A673 (cell line): ENCODE measurements around the gene SMARCA2. TPM values are rescaled to one million over a fixed set of nuclear protein-coding genes. Genes with fewer than 3 reads are reported as not detected.

Source experiments
- BruUV-seq: library from RNA; stranded (reverse); fragments of 400-500 nt; replicated peaks from 2 replicates; lab custom pipeline; 2021; lab: Mats Ljungman, UMichigan
- CTCF ChIA-PET: fragments of 300-600 bp; sonication (Branson Sonifier 250); formaldehyde crosslinking; loops from one replicate; lab custom pipeline; 2022; ENCODE audit warnings: antibody characterized with exemption; lab: Charles Lee
- POLR2A ChIA-PET: fragments of 300-600 bp; sonication (Branson Sonifier 250); formaldehyde crosslinking; loops from one replicate; lab custom pipeline; 2022; ENCODE audit warnings: antibody characterized with exemption; ENCODE audit not compliant: low non-redundant PET; lab: Charles Lee
- DNase-seq: peaks from one replicate; pipeline ENCODE4 v3.0.0-alpha.2; 2015; ENCODE audit warnings: low spot score
- H3K27ac ChIP-seq: fragments of 200-600 bp; sonication (generic); 2 replicates; pipeline ENCODE4 v1.5.1; 2016; ENCODE audit warnings: mixed run types, low read depth, mild to moderate bottlenecking, mixed read lengths, antibody characterized with exemption, low read length; ENCODE audit not compliant: poor library complexity, severe bottlenecking
- H3K27me3 ChIP-seq: fragments of 200-600 bp; sonication (generic); replicated peaks from 2 replicates; pipeline ENCODE4 v1.6.1; 2017; ENCODE audit warnings: mixed run types, low read depth, mild to moderate bottlenecking, mixed read lengths, antibody characterized with exemption, low read length; ENCODE audit not compliant: insufficient read depth, poor library complexity
- H3K36me3 ChIP-seq: fragments of 200-600 bp; sonication (generic); 2 replicates; pipeline ENCODE4 v1.6.1; 2016; ENCODE audit warnings: mixed run types, mild to moderate bottlenecking, mixed read lengths, antibody characterized with exemption, low read length; ENCODE audit not compliant: insufficient read depth, poor library complexity, severe bottlenecking
- H3K4me1 ChIP-seq: fragments of 200-600 bp; sonication (generic); 2 replicates; pipeline ENCODE4 v1.6.1; 2017; ENCODE audit warnings: mixed run types, mild to moderate bottlenecking, mixed read lengths, antibody characterized with exemption, low read length; ENCODE audit not compliant: insufficient read depth, poor library complexity, severe bottlenecking
- H3K4me3 ChIP-seq: fragments of 200-600 bp; sonication (generic); 2 replicates; pipeline ENCODE4 v1.5.1; 2016; ENCODE audit warnings: low read depth, mixed run types, mild to moderate bottlenecking, mixed read lengths, low read length; ENCODE audit not compliant: poor library complexity, severe bottlenecking
- H3K9me3 ChIP-seq: fragments of 200-600 bp; sonication (generic); 2 replicates; pipeline ENCODE4 v1.6.1; 2016; ENCODE audit warnings: mixed run types, low read depth, mild to moderate bottlenecking, mixed read lengths, antibody characterized with exemption, low read length; ENCODE audit not compliant: poor library complexity, severe bottlenecking
- EZH2 ChIP-seq: fragments of 200-600 bp; sonication (generic); IDR thresholded peaks from 2 replicates; pipeline ENCODE4 v1.6.1; 2017; ENCODE audit warnings: borderline replicate concordance, low read depth, mild to moderate bottlenecking, mixed read lengths, antibody characterized with exemption, low read length; ENCODE audit not compliant: poor library complexity, severe bottlenecking
- intact Hi-C: fragments of 100-400 bp; cut with micrococcal nuclease; formaldehyde crosslinking; loops from one replicate; pipeline ENCODE4 v1.10.0; 2022; ENCODE audit not compliant: unreplicated experiment
- total RNA-seq: library from RNA; stranded (reverse); gene quantifications from 2 replicates; pipeline ENCODE4 v1.2.3, GENCODE V29; 2021
- TF ChIP-seq, protein P1 (sequence below): fragments of 300-800, 200-600 bp; sonication (generic); conservative IDR thresholded peaks from 2 replicates; pipeline ENCODE4 v1.5.1; 2017; ENCODE audit warnings: low read depth, mild to moderate bottlenecking, antibody characterized with exemption, low read length, moderate library complexity, mixed read lengths

SMARCA2 gene
- total RNA-seq, 1 experiment from 2014 or later = 69.0 TPM

DNA sequence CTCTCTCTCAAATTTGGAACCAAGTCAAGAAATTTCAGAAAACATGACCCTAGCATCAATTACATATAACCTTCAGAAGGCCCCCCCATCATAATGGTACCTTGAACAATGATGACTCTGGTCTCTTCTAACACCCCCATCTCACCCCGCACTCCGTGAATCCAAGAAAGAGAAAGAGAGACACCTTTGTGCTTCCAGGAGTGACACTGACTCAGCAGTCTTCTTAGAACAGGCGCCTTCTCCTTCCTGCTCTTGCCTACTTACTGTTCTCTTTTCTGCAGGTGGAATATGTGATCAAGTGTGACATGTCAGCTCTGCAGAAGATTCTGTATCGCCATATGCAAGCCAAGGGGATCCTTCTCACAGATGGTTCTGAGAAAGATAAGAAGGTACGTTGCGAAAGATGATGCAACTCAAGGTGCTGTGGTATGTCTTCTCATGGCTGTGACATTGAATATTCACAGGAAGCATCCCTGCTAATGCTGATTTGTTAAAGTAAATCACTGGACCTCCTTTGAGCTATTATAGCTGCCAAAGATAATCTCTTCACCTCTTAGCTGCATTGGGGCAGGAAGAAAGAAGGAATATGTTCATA, 81.3 kb downstream of the SMARCA2 start:
- Histone ChIP-seq H3K9me3 (no peaks in the 10 kb centered on the region), H3K4me1 (no peaks in the 10 kb centered on the region), H3K27ac (no peak overlapping the region), H3K27me3 (no peaks in the 10 kb centered on the region), H3K36me3 (peaks cover 8% of the 10 kb centered on the region), H3K4me3 (no peak overlapping the region)
- POLR2A ChIA-PET = no interaction called here
- CTCF ChIA-PET = no interaction called here
- TF ChIP-seq EZH2 = no peak
- TF ChIP-seq, protein P1, sequence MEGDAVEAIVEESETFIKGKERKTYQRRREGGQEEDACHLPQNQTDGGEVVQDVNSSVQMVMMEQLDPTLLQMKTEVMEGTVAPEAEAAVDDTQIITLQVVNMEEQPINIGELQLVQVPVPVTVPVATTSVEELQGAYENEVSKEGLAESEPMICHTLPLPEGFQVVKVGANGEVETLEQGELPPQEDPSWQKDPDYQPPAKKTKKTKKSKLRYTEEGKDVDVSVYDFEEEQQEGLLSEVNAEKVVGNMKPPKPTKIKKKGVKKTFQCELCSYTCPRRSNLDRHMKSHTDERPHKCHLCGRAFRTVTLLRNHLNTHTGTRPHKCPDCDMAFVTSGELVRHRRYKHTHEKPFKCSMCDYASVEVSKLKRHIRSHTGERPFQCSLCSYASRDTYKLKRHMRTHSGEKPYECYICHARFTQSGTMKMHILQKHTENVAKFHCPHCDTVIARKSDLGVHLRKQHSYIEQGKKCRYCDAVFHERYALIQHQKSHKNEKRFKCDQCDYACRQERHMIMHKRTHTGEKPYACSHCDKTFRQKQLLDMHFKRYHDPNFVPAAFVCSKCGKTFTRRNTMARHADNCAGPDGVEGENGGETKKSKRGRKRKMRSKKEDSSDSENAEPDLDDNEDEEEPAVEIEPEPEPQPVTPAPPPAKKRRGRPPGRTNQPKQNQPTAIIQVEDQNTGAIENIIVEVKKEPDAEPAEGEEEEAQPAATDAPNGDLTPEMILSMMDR = no peak
- no TSS peak for BruUV-seq
- DNase-seq = no peak
- intact Hi-C loops = no loop called here

DNA sequence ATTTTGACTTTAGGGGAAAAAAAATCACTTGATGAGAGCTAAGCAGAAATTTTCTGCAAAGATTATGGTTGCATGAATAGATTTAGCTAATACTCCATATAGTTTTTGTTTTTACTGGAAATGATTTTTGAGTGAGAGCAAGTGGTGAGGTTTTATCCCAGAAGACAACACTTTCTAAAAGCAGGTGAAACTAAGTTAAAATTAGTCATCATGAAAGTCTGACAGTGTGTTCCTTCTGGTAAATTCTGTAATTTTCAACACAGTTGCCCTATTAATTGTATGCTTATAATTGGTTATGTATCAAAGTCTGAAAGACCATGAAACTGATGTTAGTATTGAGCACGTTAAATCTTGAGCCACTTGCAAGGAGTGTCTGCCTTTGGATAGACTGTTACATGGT, 91.5 kb downstream of the SMARCA2 start:
- CTCF ChIA-PET = no interaction called here
- intact Hi-C loops = no loop called here
- POLR2A ChIA-PET = interaction anchor here (0.6 kb wide), 1 partner anchor 16 kb away, joined by 5 read pairs; no protein-coding TSS in a partner anchor
- no peak overlapping the region for H3K4me3 ChIP-seq
- no peak for DNase-seq
- H3K36me3 ChIP-seq = no peaks in the 10 kb centered on the region
- H3K27me3 ChIP-seq = no peaks in the 10 kb centered on the region
- BruUV-seq = no TSS peak
- no peak overlapping the region for H3K27ac ChIP-seq
- no peak for TF ChIP-seq EZH2
- TF ChIP-seq, protein P1 = no peak
- peaks cover 17% of the 10 kb centered on the region for H3K4me1 ChIP-seq
- no peaks in the 10 kb centered on the region for H3K9me3 ChIP-seq

GRCh38 chr9:2107906-2108451, 92.8 kb downstream of the SMARCA2 start:
- Histone ChIP-seq H3K4me3 (no peak overlapping the region), H3K27me3 (no peaks in the 10 kb centered on the region), H3K9me3 (no peaks in the 10 kb centered on the region), H3K27ac (no peak overlapping the region), H3K4me1 (peaks cover 17% of the 10 kb centered on the region), H3K36me3 (no peaks in the 10 kb centered on the region)
- CTCF ChIA-PET = no interaction called here
- intact Hi-C loops = no loop called here
- no peak for DNase-seq
- POLR2A ChIA-PET = no interaction called here
- TF ChIP-seq, protein P1 = no peak
- TF ChIP-seq EZH2 = no peak
- no TSS peak for BruUV-seq
